ENCODE results near the gene COL4A2.

Gene COL4A2

DNA sequence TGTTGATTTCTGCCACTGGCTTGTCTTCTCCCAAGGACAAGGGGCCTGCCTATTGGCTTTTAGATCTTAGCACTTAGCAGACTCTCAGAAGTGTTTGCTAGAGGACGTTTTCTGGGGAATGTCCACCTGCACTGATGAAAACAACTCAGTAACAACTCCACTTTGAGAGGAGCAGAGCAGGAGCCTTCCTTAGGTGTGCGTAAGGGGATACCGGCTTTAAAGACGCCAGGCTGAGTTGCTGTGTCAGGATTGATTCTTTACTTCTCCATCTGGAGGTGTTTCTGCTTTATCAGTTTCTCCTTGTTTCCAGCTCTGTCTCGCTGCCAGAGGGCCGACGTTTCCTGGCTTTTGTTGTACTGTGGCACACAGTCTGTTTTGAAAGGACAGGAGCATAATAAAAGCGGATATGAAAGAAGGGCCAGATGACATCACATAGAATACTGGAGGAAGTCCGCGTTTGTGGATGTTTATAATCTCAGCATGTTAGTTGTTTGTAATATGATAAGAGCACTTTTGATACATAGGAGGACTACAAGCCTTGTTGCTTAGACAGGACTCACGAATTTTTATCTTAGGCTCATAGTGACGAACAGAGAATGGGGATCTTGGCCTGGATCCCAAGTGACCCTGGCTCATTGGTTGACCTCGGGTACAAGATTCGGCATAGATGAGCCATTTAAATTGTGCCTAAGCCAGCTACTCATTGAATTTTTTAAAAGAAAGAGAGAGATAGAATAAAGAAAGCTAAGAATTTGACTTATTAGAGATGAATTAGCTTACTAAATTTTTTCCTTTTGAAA is 34.6 kb downstream of the COL4A2 start (continued):
- TF ChIP-seq, protein P1, sequence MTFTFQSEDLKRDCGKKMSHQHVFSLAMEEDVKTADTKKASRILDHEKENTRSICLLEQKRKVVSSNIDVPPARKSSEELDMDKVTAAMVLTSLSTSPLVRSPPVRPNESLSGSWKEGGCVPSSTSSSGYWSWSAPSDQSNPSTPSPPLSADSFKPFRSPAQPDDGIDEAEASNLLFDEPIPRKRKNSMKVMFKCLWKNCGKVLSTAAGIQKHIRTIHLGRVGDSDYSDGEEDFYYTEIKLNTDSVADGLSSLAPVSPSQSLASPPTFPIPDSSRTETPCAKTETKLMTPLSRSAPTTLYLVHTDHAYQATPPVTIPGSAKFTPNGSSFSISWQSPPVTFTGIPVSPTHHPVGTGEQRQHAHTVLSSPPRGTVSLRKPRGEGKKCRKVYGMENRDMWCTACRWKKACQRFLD (tag by site-specific recombination; IDR thresholded peaks at IDR 0.05) = no peak
- TF ChIP-seq REPIN1 (tag by site-specific recombination; IDR thresholded peaks at IDR 0.05; ENCODE audit: low read depth) (no peak), ZNF394 (tag by site-specific recombination; IDR thresholded peaks at IDR 0.05; ENCODE audit: borderline replicate concordance) (no peak), ZNF777 (tag by site-specific recombination; IDR thresholded peaks at IDR 0.05; ENCODE audit: borderline replicate concordance) (no peak), MEIS1 (CRISPR knock-in tag; IDR thresholded peaks at IDR 0.05; ENCODE audit: borderline replicate concordance) (no peak), ZNF561 (tag by site-specific recombination; IDR thresholded peaks at IDR 0.05; ENCODE audit: borderline replicate concordance) (peak; percentile 61; the same call in 1 of the 2 replicates), ZNF214 (tag by site-specific recombination; IDR thresholded peaks at IDR 0.05; ENCODE audit: borderline replicate concordance) (no peak), ZBTB20 (tag by site-specific recombination; IDR thresholded peaks at IDR 0.05) (no peak), ZFP37 (tag by site-specific recombination; IDR thresholded peaks at IDR 0.05) (no peak), ZBTB48 (tag by site-specific recombination; IDR thresholded peaks at IDR 0.05) (no peak), ZNF184 (tag by site-specific recombination; IDR thresholded peaks at IDR 0.05) (peak; percentile 49; the same call in 1 of the 2 replicates), ZNF701 (tag by site-specific recombination; IDR thresholded peaks at IDR 0.05) (no peak), BCL11A (tag by site-specific recombination; IDR thresholded peaks at IDR 0.05; ENCODE audit: low read depth) (no peak), ZNF629 (tag by site-specific recombination; IDR thresholded peaks at IDR 0.05) (peak; percentile 97), ZFP69B (tag by site-specific recombination; IDR thresholded peaks at IDR 0.05) (0 out of 2 replicates have a peak, but pooled peaks have one; percentile 45), YY1 (tag by site-specific recombination; IDR thresholded peaks at IDR 0.05) (no peak), ZNF626 (tag by site-specific recombination; IDR thresholded peaks at IDR 0.05) (no peak), ZNF514 (tag by site-specific recombination; IDR thresholded peaks at IDR 0.05) (no peak), KLF16 (tag by site-specific recombination; IDR thresholded peaks at IDR 0.05) (no peak), ZBTB8A (tag by site-specific recombination; IDR thresholded peaks at IDR 0.05) (0 out of 2 replicates have a peak, but pooled peaks have one; percentile 25), ZNF112 (tag by site-specific recombination; IDR thresholded peaks at IDR 0.05) (no peak)
- TF ChIP-seq, protein P2, sequence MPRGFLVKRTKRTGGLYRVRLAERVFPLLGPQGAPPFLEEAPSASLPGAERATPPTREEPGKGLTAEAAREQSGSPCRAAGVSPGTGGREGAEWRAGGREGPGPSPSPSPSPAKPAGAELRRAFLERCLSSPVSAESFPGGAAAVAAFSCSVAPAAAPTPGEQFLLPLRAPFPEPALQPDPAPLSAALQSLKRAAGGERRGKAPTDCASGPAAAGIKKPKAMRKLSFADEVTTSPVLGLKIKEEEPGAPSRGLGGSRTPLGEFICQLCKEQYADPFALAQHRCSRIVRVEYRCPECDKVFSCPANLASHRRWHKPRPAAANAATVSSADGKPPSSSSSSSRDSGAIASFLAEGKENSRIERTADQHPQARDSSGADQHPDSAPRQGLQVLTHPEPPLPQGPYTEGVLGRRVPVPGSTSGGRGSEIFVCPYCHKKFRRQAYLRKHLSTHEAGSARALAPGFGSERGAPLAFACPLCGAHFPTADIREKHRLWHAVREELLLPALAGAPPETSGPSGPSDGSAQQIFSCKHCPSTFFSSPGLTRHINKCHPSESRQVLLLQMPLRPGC (tag by site-specific recombination; IDR thresholded peaks at IDR 0.05) = no peak
- TF ChIP-seq, protein P3, sequence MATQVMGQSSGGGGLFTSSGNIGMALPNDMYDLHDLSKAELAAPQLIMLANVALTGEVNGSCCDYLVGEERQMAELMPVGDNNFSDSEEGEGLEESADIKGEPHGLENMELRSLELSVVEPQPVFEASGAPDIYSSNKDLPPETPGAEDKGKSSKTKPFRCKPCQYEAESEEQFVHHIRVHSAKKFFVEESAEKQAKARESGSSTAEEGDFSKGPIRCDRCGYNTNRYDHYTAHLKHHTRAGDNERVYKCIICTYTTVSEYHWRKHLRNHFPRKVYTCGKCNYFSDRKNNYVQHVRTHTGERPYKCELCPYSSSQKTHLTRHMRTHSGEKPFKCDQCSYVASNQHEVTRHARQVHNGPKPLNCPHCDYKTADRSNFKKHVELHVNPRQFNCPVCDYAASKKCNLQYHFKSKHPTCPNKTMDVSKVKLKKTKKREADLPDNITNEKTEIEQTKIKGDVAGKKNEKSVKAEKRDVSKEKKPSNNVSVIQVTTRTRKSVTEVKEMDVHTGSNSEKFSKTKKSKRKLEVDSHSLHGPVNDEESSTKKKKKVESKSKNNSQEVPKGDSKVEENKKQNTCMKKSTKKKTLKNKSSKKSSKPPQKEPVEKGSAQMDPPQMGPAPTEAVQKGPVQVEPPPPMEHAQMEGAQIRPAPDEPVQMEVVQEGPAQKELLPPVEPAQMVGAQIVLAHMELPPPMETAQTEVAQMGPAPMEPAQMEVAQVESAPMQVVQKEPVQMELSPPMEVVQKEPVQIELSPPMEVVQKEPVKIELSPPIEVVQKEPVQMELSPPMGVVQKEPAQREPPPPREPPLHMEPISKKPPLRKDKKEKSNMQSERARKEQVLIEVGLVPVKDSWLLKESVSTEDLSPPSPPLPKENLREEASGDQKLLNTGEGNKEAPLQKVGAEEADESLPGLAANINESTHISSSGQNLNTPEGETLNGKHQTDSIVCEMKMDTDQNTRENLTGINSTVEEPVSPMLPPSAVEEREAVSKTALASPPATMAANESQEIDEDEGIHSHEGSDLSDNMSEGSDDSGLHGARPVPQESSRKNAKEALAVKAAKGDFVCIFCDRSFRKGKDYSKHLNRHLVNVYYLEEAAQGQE (tag by site-specific recombination; IDR thresholded peaks at IDR 0.05) = no peak
- TF ChIP-seq, protein P4, sequence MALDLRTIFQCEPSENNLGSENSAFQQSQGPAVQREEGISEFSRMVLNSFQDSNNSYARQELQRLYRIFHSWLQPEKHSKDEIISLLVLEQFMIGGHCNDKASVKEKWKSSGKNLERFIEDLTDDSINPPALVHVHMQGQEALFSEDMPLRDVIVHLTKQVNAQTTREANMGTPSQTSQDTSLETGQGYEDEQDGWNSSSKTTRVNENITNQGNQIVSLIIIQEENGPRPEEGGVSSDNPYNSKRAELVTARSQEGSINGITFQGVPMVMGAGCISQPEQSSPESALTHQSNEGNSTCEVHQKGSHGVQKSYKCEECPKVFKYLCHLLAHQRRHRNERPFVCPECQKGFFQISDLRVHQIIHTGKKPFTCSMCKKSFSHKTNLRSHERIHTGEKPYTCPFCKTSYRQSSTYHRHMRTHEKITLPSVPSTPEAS (tag by site-specific recombination; IDR thresholded peaks at IDR 0.05) = no peak
- TF ChIP-seq, protein P5, sequence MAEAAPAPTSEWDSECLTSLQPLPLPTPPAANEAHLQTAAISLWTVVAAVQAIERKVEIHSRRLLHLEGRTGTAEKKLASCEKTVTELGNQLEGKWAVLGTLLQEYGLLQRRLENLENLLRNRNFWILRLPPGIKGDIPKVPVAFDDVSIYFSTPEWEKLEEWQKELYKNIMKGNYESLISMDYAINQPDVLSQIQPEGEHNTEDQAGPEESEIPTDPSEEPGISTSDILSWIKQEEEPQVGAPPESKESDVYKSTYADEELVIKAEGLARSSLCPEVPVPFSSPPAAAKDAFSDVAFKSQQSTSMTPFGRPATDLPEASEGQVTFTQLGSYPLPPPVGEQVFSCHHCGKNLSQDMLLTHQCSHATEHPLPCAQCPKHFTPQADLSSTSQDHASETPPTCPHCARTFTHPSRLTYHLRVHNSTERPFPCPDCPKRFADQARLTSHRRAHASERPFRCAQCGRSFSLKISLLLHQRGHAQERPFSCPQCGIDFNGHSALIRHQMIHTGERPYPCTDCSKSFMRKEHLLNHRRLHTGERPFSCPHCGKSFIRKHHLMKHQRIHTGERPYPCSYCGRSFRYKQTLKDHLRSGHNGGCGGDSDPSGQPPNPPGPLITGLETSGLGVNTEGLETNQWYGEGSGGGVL (tag by site-specific recombination; IDR thresholded peaks at IDR 0.05) = no peak
- TF ChIP-seq, protein P6, sequence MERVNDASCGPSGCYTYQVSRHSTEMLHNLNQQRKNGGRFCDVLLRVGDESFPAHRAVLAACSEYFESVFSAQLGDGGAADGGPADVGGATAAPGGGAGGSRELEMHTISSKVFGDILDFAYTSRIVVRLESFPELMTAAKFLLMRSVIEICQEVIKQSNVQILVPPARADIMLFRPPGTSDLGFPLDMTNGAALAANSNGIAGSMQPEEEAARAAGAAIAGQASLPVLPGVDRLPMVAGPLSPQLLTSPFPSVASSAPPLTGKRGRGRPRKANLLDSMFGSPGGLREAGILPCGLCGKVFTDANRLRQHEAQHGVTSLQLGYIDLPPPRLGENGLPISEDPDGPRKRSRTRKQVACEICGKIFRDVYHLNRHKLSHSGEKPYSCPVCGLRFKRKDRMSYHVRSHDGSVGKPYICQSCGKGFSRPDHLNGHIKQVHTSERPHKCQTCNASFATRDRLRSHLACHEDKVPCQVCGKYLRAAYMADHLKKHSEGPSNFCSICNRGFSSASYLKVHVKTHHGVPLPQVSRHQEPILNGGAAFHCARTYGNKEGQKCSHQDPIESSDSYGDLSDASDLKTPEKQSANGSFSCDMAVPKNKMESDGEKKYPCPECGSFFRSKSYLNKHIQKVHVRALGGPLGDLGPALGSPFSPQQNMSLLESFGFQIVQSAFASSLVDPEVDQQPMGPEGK (tag by site-specific recombination; IDR thresholded peaks at IDR 0.05) = no peak
